GM21528 (cell line): ENCODE results near the gene TNFAIP3.
"Not testable (repeated sequence)": the region's sequence is repeated elsewhere in the genome, so short reads cannot be mapped to it uniquely, and the experiment has no call there.

Experiments used
- ATAC-seq: cut with Tn5 transposase; IDR thresholded peaks from one replicate; pipeline ENCODE4 v1.9.1; 2021; ENCODE audit warnings: mild to moderate bottlenecking, moderate library complexity; ENCODE audit not compliant: unreplicated experiment, low FRiP score

Gene TNFAIP3

GRCh38 chr6:137844327-137844726 lies 22.7 kb upstream of the TNFAIP3 start:
- not testable (repeated sequence) for ATAC-seq

- not testable (repeated sequence) for ATAC-seq
Observed at GRCh38 chr6:137844773-137845172, 22.3 kb upstream of the TNFAIP3 start.

- ATAC-seq, result no peak
Observed at GRCh38 chr6:137845460-137845859, 21.6 kb upstream of the TNFAIP3 start.

GRCh38 chr6:137846274-137846673 lies 20.8 kb upstream of the TNFAIP3 start:
- ATAC-seq, result no peak

- peak; percentile 61 for ATAC-seq
Observed at GRCh38 chr6:137846772-137847313, 20.2 kb upstream of the TNFAIP3 start.

GRCh38 chr6:137847748-137848147 lies 19.3 kb upstream of the TNFAIP3 start:
- ATAC-seq, result no peak

GRCh38 chr6:137848672-137849071 lies 18.4 kb upstream of the TNFAIP3 start:
- no peak for ATAC-seq

- ATAC-seq, result no peak
Observed at GRCh38 chr6:137849181-137849980, 17.7 kb upstream of the TNFAIP3 start.

GRCh38 chr6:137849981-137850714 lies 16.9 kb upstream of the TNFAIP3 start:
- ATAC-seq, result no peak

GRCh38 chr6:137850816-137851602 lies 16.1 kb upstream of the TNFAIP3 start:
- no peak for ATAC-seq

GRCh38 chr6:137851669-137852068 lies 15.4 kb upstream of the TNFAIP3 start:
- ATAC-seq, result no peak

GRCh38 chr6:137852346-137852745 lies 14.7 kb upstream of the TNFAIP3 start:
- ATAC-seq, result no peak

- no peak for ATAC-seq
Observed at GRCh38 chr6:137852811-137853210, 14.2 kb upstream of the TNFAIP3 start.

GRCh38 chr6:137853569-137854213 lies 13.4 kb upstream of the TNFAIP3 start:
- ATAC-seq, result no peak

GRCh38 chr6:137856138-137856898 lies 10.7 kb upstream of the TNFAIP3 start:
- ATAC-seq, result no peak

GRCh38 chr6:137859025-137859424 lies 8.0 kb upstream of the TNFAIP3 start:
- no peak for ATAC-seq

- ATAC-seq, result no peak
Observed at GRCh38 chr6:137860394-137861005, 6.6 kb upstream of the TNFAIP3 start.

- no peak for ATAC-seq
Observed at GRCh38 chr6:137861550-137862337, 5.3 kb upstream of the TNFAIP3 start.
